ENCODE data around the gene EFS. TPM values are rescaled to one million over a fixed set of nuclear protein-coding genes. Genes with fewer than 3 reads are reported as not detected.
"Not testable (repeated sequence)": the region's sequence is repeated elsewhere in the genome, so short reads cannot be mapped to it uniquely, and the experiment has no call there.

Gene EFS
- total RNA-seq, 2 donors from 2014 or later: 1.1 to 2.3 TPM

DNA sequence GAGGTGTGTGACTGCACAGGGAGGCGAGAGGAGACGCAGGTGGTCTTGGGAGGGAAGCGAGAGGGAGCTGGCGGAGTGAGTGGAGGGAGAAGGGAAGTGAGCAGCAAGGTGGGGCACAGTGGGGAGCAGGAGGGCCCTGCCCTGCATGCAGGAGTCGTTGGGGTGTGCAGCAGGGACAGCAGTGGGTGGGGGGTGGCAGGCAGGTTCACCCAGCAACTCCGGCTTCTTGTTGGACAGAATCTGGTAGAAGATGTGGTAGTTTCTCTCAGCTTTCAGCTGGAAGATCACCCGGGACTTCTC is 38.1 kb upstream of the EFS start:
- Histone ChIP-seq H3K4me1 (no peaks in the 10 kb centered on the region), H3K4me3 (no peak overlapping the region), H3K9ac (ENCODE audit: low read depth in 2 of 2, low read length in 2 of 2) (no peak overlapping the region), H3K27ac (no peak overlapping the region), H3K36me3 (no peaks in the 10 kb centered on the region), H3K9me3 (no peaks in the 10 kb centered on the region), H3K27me3 (no peaks in the 10 kb centered on the region)
- intact Hi-C loops (cut with DNase I): no loop called here
- no peak for DNase-seq
- TF ChIP-seq, protein P1, sequence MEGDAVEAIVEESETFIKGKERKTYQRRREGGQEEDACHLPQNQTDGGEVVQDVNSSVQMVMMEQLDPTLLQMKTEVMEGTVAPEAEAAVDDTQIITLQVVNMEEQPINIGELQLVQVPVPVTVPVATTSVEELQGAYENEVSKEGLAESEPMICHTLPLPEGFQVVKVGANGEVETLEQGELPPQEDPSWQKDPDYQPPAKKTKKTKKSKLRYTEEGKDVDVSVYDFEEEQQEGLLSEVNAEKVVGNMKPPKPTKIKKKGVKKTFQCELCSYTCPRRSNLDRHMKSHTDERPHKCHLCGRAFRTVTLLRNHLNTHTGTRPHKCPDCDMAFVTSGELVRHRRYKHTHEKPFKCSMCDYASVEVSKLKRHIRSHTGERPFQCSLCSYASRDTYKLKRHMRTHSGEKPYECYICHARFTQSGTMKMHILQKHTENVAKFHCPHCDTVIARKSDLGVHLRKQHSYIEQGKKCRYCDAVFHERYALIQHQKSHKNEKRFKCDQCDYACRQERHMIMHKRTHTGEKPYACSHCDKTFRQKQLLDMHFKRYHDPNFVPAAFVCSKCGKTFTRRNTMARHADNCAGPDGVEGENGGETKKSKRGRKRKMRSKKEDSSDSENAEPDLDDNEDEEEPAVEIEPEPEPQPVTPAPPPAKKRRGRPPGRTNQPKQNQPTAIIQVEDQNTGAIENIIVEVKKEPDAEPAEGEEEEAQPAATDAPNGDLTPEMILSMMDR (IDR thresholded peaks at IDR 0.05): no peak

GRCh38 chr14:23402296-23403138 is 37.5 kb upstream of the EFS start:
- no peak overlapping the region for H3K9ac ChIP-seq (ENCODE audit: low read depth in 2 of 2, low read length in 2 of 2)
- H3K27me3 ChIP-seq: no peaks in the 10 kb centered on the region
- H3K4me3 ChIP-seq: no peak overlapping the region
- H3K27ac ChIP-seq: no peak overlapping the region
- intact Hi-C loops (cut with DNase I): no loop called here
- TF ChIP-seq, protein P1 (IDR thresholded peaks at IDR 0.05): no peak
- H3K36me3 ChIP-seq: no peaks in the 10 kb centered on the region
- H3K4me1 ChIP-seq: no peaks in the 10 kb centered on the region
- DNase-seq: no peak
- H3K9me3 ChIP-seq: no peaks in the 10 kb centered on the region

- Histone ChIP-seq H3K9me3 (no peaks in the 10 kb centered on the region), H3K27me3 (no peaks in the 10 kb centered on the region), H3K27ac (no peak overlapping the region), H3K9ac (ENCODE audit: low read depth in 2 of 2, low read length in 2 of 2) (no peak overlapping the region), H3K4me3 (no peak overlapping the region), H3K4me1 (no peaks in the 10 kb centered on the region), H3K36me3 (no peaks in the 10 kb centered on the region)
- no peak for DNase-seq
- TF ChIP-seq, protein P1 (IDR thresholded peaks at IDR 0.05): no peak
- intact Hi-C loops (cut with DNase I): no loop called here
Observed at GRCh38 chr14:23401291-23401690, 36.3 kb upstream of the EFS start.

GRCh38 chr14:23400496-23401149 is 35.7 kb upstream of the EFS start:
- DNase-seq; H3K4me1 ChIP-seq; H3K36me3 ChIP-seq; H3K27me3 ChIP-seq; H3K27ac ChIP-seq; H3K4me3 ChIP-seq; H3K9me3 ChIP-seq; H3K9ac ChIP-seq (ENCODE audit: low read depth in 2 of 2, low read length in 2 of 2); intact Hi-C loops (cut with DNase I): not testable (repeated sequence)

DNA sequence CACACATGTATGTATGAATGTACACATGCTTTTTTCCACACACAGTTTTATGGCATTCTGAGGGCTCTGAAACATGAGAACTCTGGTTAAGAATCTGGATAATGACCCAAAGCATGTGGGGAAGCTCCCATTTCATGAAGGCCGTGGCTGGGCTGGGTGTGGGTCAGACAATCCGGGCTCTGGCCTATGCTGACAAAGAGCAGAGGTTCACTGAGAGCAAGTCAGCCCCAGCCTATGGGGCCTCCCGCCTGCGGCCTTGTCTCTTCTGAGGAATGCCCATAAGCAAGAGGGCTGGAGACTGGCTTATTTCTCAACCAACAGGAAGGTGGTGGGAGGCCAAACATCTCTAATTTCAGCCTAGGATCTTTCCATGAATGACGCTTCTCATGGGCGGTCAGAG is 34.6 kb upstream of the EFS start:
- H3K36me3 ChIP-seq: no peaks in the 10 kb centered on the region
- no peaks in the 10 kb centered on the region for H3K9me3 ChIP-seq
- no peak overlapping the region for H3K27ac ChIP-seq
- intact Hi-C loops (cut with DNase I): no loop called here
- no peaks in the 10 kb centered on the region for H3K27me3 ChIP-seq
- no peak overlapping the region for H3K4me3 ChIP-seq
- TF ChIP-seq, protein P1 (IDR thresholded peaks at IDR 0.05): no peak
- DNase-seq: no peak
- H3K4me1 ChIP-seq: no peaks in the 10 kb centered on the region
- no peak overlapping the region for H3K9ac ChIP-seq (ENCODE audit: low read depth in 2 of 2, low read length in 2 of 2)

DNA sequence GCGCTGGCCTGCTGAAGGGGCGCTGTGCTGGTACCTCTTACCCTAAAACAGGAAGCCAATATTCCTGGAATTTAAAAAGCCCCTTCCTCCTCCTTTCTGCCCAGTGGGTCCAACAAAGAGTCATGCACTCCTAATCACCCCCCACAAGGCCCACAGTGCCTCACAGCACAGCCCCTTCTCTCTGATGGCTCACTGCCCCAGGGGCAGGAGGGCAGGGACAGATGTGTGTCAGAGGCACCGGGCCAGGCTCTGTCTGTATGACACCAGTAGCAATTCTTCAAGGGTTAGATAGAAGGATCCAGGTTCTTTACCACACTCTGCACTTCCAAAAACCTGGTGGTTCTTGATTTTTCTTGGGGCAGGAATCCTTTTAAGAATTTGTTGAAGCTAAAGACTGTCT is 34.2 kb upstream of the EFS start:
- no peak for DNase-seq
- intact Hi-C loops (cut with DNase I): no loop called here
- H3K27ac ChIP-seq: no peak overlapping the region
- no peaks in the 10 kb centered on the region for H3K9me3 ChIP-seq
- no peaks in the 10 kb centered on the region for H3K36me3 ChIP-seq
- no peaks in the 10 kb centered on the region for H3K4me1 ChIP-seq
- TF ChIP-seq, protein P1 (IDR thresholded peaks at IDR 0.05): no peak
- H3K4me3 ChIP-seq: no peak overlapping the region
- no peaks in the 10 kb centered on the region for H3K27me3 ChIP-seq
- no peak overlapping the region for H3K9ac ChIP-seq (ENCODE audit: low read depth in 2 of 2, low read length in 2 of 2)
